ENCODE results near the gene GNG13.

DNA sequence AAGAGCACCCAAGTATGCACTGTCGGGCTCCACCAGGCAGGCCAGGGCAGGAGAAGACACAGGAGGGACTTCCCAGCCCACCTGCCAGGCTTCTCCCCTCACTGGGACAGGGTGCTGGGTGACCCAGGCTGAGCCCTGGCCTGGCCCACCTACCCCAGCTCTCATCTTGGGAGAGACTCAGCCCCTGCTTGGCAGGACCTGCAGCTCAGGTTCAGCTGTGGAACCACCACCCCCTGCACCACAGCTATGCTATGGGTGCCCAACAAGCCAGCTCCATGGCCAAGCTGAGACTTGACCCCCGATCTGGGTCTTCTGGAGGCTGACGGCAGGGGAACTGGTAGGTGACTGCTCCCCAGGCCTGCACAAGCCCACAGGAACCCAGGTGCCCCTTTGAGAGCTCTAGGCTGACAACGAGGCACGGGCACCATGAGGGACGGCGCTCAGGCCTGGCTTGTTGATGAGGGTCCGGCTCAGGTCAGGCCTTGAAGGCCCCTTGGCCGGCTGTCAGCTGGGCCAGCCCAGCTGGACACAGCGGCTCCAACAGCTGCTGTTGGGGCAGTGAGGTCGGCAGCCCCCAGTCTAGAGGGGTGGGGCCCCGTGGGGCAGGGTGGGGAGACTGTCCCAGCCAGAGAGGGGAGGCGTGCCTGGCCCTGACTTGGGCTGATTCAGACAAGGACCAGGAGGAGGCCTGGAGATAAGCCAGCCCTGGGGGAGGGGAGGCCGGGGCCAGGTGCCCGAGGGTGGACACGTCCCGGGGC, 17.0 kb downstream of the GNG13 start:
- TF ChIP-seq ZBTB26 (CRISPR knock-in tag; IDR thresholded peaks at IDR 0.05) (no peak), RAD21 (CRISPR knock-in tag; conservative IDR thresholded peaks at IDR 0.05 in 1 of 2, IDR thresholded peaks at IDR 0.05 in 1 of 2) (no peak), ZNF263 (CRISPR knock-in tag; IDR thresholded peaks at IDR 0.05; ENCODE audit: borderline replicate concordance) (no peak), ZNF274 (IDR thresholded peaks at IDR 0.05; ENCODE audit: borderline replicate concordance, low read depth, low read length) (no peak), SETDB1 (IDR thresholded peaks at IDR 0.05; ENCODE audit: low read length) (no peak), ZNF586 (CRISPR knock-in tag; conservative IDR thresholded peaks at IDR 0.05) (no peak), KAT8 (IDR thresholded peaks at IDR 0.05; ENCODE audit: low read depth) (no peak), SMARCA4 (IDR thresholded peaks at IDR 0.05) (no peak)
- TF ChIP-seq, protein P1, sequence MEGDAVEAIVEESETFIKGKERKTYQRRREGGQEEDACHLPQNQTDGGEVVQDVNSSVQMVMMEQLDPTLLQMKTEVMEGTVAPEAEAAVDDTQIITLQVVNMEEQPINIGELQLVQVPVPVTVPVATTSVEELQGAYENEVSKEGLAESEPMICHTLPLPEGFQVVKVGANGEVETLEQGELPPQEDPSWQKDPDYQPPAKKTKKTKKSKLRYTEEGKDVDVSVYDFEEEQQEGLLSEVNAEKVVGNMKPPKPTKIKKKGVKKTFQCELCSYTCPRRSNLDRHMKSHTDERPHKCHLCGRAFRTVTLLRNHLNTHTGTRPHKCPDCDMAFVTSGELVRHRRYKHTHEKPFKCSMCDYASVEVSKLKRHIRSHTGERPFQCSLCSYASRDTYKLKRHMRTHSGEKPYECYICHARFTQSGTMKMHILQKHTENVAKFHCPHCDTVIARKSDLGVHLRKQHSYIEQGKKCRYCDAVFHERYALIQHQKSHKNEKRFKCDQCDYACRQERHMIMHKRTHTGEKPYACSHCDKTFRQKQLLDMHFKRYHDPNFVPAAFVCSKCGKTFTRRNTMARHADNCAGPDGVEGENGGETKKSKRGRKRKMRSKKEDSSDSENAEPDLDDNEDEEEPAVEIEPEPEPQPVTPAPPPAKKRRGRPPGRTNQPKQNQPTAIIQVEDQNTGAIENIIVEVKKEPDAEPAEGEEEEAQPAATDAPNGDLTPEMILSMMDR (IDR thresholded peaks at IDR 0.05 in 2 of 3, conservative IDR thresholded peaks at IDR 0.05 in 1 of 3; ENCODE audit: insufficient read depth in 2 of 3, low read depth in 1 of 3, low read length in 3 of 3): no peak
- TF ChIP-seq, protein P2, sequence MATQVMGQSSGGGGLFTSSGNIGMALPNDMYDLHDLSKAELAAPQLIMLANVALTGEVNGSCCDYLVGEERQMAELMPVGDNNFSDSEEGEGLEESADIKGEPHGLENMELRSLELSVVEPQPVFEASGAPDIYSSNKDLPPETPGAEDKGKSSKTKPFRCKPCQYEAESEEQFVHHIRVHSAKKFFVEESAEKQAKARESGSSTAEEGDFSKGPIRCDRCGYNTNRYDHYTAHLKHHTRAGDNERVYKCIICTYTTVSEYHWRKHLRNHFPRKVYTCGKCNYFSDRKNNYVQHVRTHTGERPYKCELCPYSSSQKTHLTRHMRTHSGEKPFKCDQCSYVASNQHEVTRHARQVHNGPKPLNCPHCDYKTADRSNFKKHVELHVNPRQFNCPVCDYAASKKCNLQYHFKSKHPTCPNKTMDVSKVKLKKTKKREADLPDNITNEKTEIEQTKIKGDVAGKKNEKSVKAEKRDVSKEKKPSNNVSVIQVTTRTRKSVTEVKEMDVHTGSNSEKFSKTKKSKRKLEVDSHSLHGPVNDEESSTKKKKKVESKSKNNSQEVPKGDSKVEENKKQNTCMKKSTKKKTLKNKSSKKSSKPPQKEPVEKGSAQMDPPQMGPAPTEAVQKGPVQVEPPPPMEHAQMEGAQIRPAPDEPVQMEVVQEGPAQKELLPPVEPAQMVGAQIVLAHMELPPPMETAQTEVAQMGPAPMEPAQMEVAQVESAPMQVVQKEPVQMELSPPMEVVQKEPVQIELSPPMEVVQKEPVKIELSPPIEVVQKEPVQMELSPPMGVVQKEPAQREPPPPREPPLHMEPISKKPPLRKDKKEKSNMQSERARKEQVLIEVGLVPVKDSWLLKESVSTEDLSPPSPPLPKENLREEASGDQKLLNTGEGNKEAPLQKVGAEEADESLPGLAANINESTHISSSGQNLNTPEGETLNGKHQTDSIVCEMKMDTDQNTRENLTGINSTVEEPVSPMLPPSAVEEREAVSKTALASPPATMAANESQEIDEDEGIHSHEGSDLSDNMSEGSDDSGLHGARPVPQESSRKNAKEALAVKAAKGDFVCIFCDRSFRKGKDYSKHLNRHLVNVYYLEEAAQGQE (IDR thresholded peaks at IDR 0.05; ENCODE audit: borderline replicate concordance): no peak
- TF ChIP-seq, protein P2 (CRISPR knock-in tag; IDR thresholded peaks at IDR 0.05; ENCODE audit: low read depth): no peak
- TF ChIP-seq, protein P3, sequence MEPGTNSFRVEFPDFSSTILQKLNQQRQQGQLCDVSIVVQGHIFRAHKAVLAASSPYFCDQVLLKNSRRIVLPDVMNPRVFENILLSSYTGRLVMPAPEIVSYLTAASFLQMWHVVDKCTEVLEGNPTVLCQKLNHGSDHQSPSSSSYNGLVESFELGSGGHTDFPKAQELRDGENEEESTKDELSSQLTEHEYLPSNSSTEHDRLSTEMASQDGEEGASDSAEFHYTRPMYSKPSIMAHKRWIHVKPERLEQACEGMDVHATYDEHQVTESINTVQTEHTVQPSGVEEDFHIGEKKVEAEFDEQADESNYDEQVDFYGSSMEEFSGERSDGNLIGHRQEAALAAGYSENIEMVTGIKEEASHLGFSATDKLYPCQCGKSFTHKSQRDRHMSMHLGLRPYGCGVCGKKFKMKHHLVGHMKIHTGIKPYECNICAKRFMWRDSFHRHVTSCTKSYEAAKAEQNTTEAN (CRISPR knock-in tag; IDR thresholded peaks at IDR 0.05): no peak

Measured in K562 (cell line).